ENCODE results near the gene MASTL.

DNA sequence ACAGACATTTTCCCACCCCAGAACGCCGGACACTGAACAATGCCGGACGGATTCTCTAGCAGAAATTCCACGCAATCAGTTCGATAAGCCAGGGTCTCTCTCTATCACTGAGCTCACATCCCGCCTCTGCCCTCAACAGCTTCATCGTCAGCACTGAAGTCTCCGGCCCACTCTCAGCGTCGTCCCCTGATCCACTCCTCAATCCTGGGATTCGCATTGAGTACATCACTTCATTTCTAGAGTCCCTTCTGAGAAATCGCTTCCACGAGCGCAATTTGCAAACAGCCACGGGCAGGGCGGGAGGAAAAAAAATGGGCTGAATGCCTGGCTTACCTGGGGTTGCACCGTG, 1.3 kb upstream of the MASTL start:
- no peak for TF ChIP-seq CTCF (IDR thresholded peaks at IDR 0.05; ENCODE audit: low read length)
- no peak for TF ChIP-seq EZH2phosphoT487 (IDR thresholded peaks at IDR 0.05; ENCODE audit: low read length)

All from MM.1S (cell line).